CD14-positive monocyte (primary cell): ENCODE results near the gene MYO7B. TPM values are rescaled to one million over a fixed set of nuclear protein-coding genes. Genes with fewer than 3 reads are reported as not detected.

Source experiments
- DNase-seq, 3 donors: peaks; one replicate each; pipeline ENCODE4 v3.0.0-alpha.2; 2011 to 2022
- H2AFZ ChIP-seq: 2 replicates; pipeline ENCODE4 v1.6.0; 2012; ENCODE audit warnings: mild to moderate bottlenecking, low read depth, low read length, inconsistent platforms; ENCODE audit not compliant: insufficient read depth, poor library complexity, severe bottlenecking
- H3K27ac ChIP-seq, 2 donors: 1 replicate in 1 of 2; 2 replicates in 1 of 2; pipeline ENCODE4 v1.5.1; 2012 to 2013; ENCODE audit warnings: low read length in 2 of 2, control low read depth in 1 of 2, inconsistent platforms in 1 of 2, low read depth in 1 of 2, mild to moderate bottlenecking in 1 of 2
- H3K27me3 ChIP-seq, 2 donors: one replicate each; pipeline versions ENCODE4 v1.6.0 to v1.6.1; 2011 to 2013; ENCODE audit warnings: low read length in 2 of 2; ENCODE audit not compliant: control insufficient read depth in 2 of 2, insufficient read depth in 2 of 2
- H3K36me3 ChIP-seq, 2 donors: replicated peaks in 1 of 2; 1 replicate in 1 of 2; 2 replicates in 1 of 2; pipeline versions ENCODE4 v1.5.1 to v1.6.1; 2012 to 2013; ENCODE audit warnings: low read length in 2 of 2, control low read depth in 1 of 2, inconsistent platforms in 1 of 2, mild to moderate bottlenecking in 1 of 2; ENCODE audit not compliant: insufficient read depth in 2 of 2, control insufficient read depth in 1 of 2
- H3K4me1 ChIP-seq, 2 donors: 1 replicate in 1 of 2; 2 replicates in 1 of 2; pipeline versions ENCODE4 v1.5.1 to v1.6.1; 2012 to 2013; ENCODE audit warnings: low read length in 2 of 2, control low read depth in 1 of 2, inconsistent platforms in 1 of 2, mild to moderate bottlenecking in 1 of 2, moderate library complexity in 1 of 2; ENCODE audit not compliant: insufficient read depth in 2 of 2, control insufficient read depth in 1 of 2
- H3K4me2 ChIP-seq: replicated peaks from 2 replicates; pipeline ENCODE3; 2012; ENCODE audit warnings: low read length, moderate library complexity, mild to moderate bottlenecking; ENCODE audit not compliant: poor library complexity, severe bottlenecking; ENCODE audit errors: extremely low read depth
- H3K4me3 ChIP-seq, 3 experiments: fragments of 200-600 bp in 1 of 3; sonication (generic) in 1 of 3; replicated peaks in 1 of 3; 1 replicate in 2 of 3; 2 replicates in 1 of 3; pipeline ENCODE4 v1.5.1; 2011 to 2013; ENCODE audit warnings: low read length in 3 of 3, mild to moderate bottlenecking in 3 of 3, control low read depth in 2 of 3, low read depth in 2 of 3, inconsistent platforms in 1 of 3, moderate library complexity in 1 of 3
- H3K79me2 ChIP-seq: 2 replicates; pipeline ENCODE4 v1.6.0; 2012; ENCODE audit warnings: mild to moderate bottlenecking, control low read depth, inconsistent platforms, low read length, moderate library complexity; ENCODE audit not compliant: insufficient read depth
- H3K9ac ChIP-seq: 2 replicates; pipeline ENCODE4 v1.6.0; 2017; ENCODE audit warnings: low read length, mild to moderate bottlenecking; ENCODE audit not compliant: insufficient read depth, poor library complexity, severe bottlenecking
- H3K9me3 ChIP-seq, 2 donors: replicated peaks in 1 of 2; 1 replicate in 1 of 2; 2 replicates in 1 of 2; pipeline versions ENCODE4 v1.5.1 to v1.6.1; 2012 to 2013; ENCODE audit warnings: low read length in 2 of 2, control low read depth in 1 of 2; ENCODE audit not compliant: control insufficient read depth in 1 of 2, insufficient read depth in 1 of 2
- H4K20me1 ChIP-seq: 2 replicates; pipeline ENCODE4 v1.6.0; 2012; ENCODE audit warnings: mild to moderate bottlenecking, low read length, control low read depth, moderate library complexity; ENCODE audit not compliant: insufficient read depth
- H3K27ac Mint-ChIP-seq, 7 donors: one replicate each; pipeline ENCODE4 v1.8.0; 2020; ENCODE audit warnings: mild to moderate bottlenecking in 7 of 7, mixed read lengths in 7 of 7, moderate library complexity in 6 of 7, inconsistent platforms in 2 of 7
- H3K27me3 Mint-ChIP-seq, 3 donors: one replicate each; pipeline ENCODE4 v1.8.0; 2021 to 2022; ENCODE audit warnings: low read depth in 3 of 3, mild to moderate bottlenecking in 3 of 3, mixed read lengths in 3 of 3, moderate library complexity in 3 of 3, inconsistent platforms in 1 of 3
- H3K36me3 Mint-ChIP-seq, 2 donors: one replicate each; pipeline ENCODE4 v1.8.0; 2020; ENCODE audit warnings: mixed read lengths in 2 of 2, inconsistent platforms in 1 of 2, mild to moderate bottlenecking in 1 of 2
- H3K4me1 Mint-ChIP-seq: one replicate; pipeline ENCODE4 v1.8.0; 2020; ENCODE audit warnings: mild to moderate bottlenecking, mixed read lengths
- H3K4me3 Mint-ChIP-seq, 2 donors: one replicate each; pipeline ENCODE4 v1.8.0; 2020; ENCODE audit warnings: mild to moderate bottlenecking in 2 of 2, mixed read lengths in 2 of 2, moderate library complexity in 1 of 2
- H3K9me3 Mint-ChIP-seq, 7 donors: one replicate each; pipeline ENCODE4 v1.8.0; 2020 to 2022; ENCODE audit warnings: mixed read lengths in 7 of 7, mild to moderate bottlenecking in 6 of 7, moderate library complexity in 6 of 7, inconsistent platforms in 2 of 7
- CTCF ChIP-seq: fragments of 200-600 bp; IDR thresholded peaks from one replicate; pipeline ENCODE4 v1.8.0; 2022; ENCODE audit warnings: antibody characterized with exemption, mild to moderate bottlenecking
- WGBS: methylation state at CpG from one replicate; pipeline ENCODE4 v1.1.5; 2013; ENCODE audit warnings: missing lambda C conversion rate; ENCODE audit not compliant: insufficient coverage; 5-methylcytosine and 5-hydroxymethylcytosine counted together
- intact Hi-C, 2 donors: fragments of 100-400 bp; cut with micrococcal nuclease; formaldehyde crosslinking; loops; one replicate each; pipeline versions ENCODE4 v1.15.0 to v1.15.1; 2023
- polyA plus RNA-seq, 3 donors: library from polyadenylated mRNA; depleted of rRNA in 1 of 3; unstranded in 2 of 3; stranded (reverse) in 1 of 3; fragments of 300-500 nt in 2 of 3; fragments of >200 nt in 1 of 3; fragmentation: Illumina TruSeq in 2 of 3; gene quantifications; 1 replicate in 2 of 3; 2 replicates in 1 of 3; pipeline ENCODE4 v1.2.3, GENCODE V29; 2012 to 2021

MYO7B gene
- polyA plus RNA-seq, 3 donors: 7.3 to 9.8 (median 9.0) TPM

GRCh38 chr2:127679680-127680361, 144.3 kb downstream of the MYO7B start:
- Histone ChIP-seq H3K4me2 (no peak overlapping the region), H3K9me3 (peaks cover 5 to 7% of the 10 kb centered on the region in 2 donors), H3K27me3 (peaks cover 16 to 46% of the 10 kb centered on the region in 2 donors), H3K9ac (no peak overlapping the region), H3K79me2 (no peaks in the 10 kb centered on the region), H4K20me1 (no peaks in the 10 kb centered on the region), H3K27ac (no peak overlapping the region), H3K36me3 (no peaks in the 10 kb centered on the region), H2AFZ (no peak overlapping the region), H3K4me3 (no peak overlapping the region), H3K4me1 (peaks cover 4 to 6% of the 10 kb centered on the region in 2 donors)
- no peak for TF ChIP-seq CTCF
- no peak overlapping the region for H3K27ac Mint-ChIP-seq
- peaks cover 17% of the 10 kb centered on the region for H3K4me1 Mint-ChIP-seq
- peaks cover 0 to 7% of the 10 kb centered on the region in 2 donors for H3K36me3 Mint-ChIP-seq
- DNase-seq: no peak
- H3K27me3 Mint-ChIP-seq: peaks cover 43 to 60% (median 45%) of the 10 kb centered on the region in 3 donors
- intact Hi-C loops: no loop called here
- 96% methylated on average over 12 of the region's 15 CpGs for WGBS
- peaks cover 0 to 6% (median 1%) of the 10 kb centered on the region in 7 donors for H3K9me3 Mint-ChIP-seq
- H3K4me3 Mint-ChIP-seq: no peak overlapping the region

- Histone ChIP-seq H3K9me3 (peaks cover 1 to 7% of the 10 kb centered on the region in 2 donors), H3K36me3 (no peaks in the 10 kb centered on the region), H3K79me2 (no peaks in the 10 kb centered on the region), H3K4me3 (no peak overlapping the region), H3K9ac (no peak overlapping the region), H4K20me1 (no peaks in the 10 kb centered on the region), H3K4me1 (peaks cover 0 to under 1% of the 10 kb centered on the region in 2 donors), H3K27ac (no peak overlapping the region), H3K27me3 (peaks cover 12 to 40% of the 10 kb centered on the region in 2 donors), H2AFZ (peak overlapping the region; percentile 61), H3K4me2 (peak overlapping the region; percentile 41)
- intact Hi-C loops: no loop called here
- H3K9me3 Mint-ChIP-seq: peaks cover 0 to 3% (median 0%) of the 10 kb centered on the region in 7 donors
- peaks cover 38 to 52% (median 38%) of the 10 kb centered on the region in 3 donors for H3K27me3 Mint-ChIP-seq
- 88% methylated on average over 19 of the region's 19 CpGs for WGBS
- H3K36me3 Mint-ChIP-seq: peaks cover 0 to 5% of the 10 kb centered on the region in 2 donors
- DNase-seq: no peak
- H3K27ac Mint-ChIP-seq: no peak overlapping the region
- peak overlapping the region in 1 of 2 donors; percentile 77 for H3K4me3 Mint-ChIP-seq
- TF ChIP-seq CTCF: no peak
- peaks cover 14% of the 10 kb centered on the region for H3K4me1 Mint-ChIP-seq
Observed at GRCh38 chr2:127680706-127681287, 145.3 kb downstream of the MYO7B start.
